Cerebellar cortex (tissue), 1 donor: Measurements from ENCODE around the gene CYP2R1.
A peak's percentile ranks its signal among the peaks of the same experiment; 100 is the strongest.
"Not testable (repeated sequence)": the region's sequence is repeated elsewhere in the genome, so short reads cannot be mapped to it uniquely, and the experiment has no call there.

Experiments
- DNase-seq: peaks from one replicate; pipeline ENCODE4 v3.0.0-alpha.2; 2015; ENCODE audit warnings: low spot score

Gene CYP2R1

GRCh38 chr11:14892577-14892976 lies 546 bp upstream of the CYP2R1 start:
- DNase-seq: no peak

- peak; percentile 86 for DNase-seq
These were observed 642 bp downstream of the CYP2R1 start for GRCh38 chr11:14891143-14892035.

- no peak for DNase-seq
These were observed 5.5 kb downstream of the CYP2R1 start for GRCh38 chr11:14886513-14886912.

GRCh38 chr11:14884667-14885273 lies 7.3 kb downstream of the CYP2R1 start:
- no peak for DNase-seq

- DNase-seq: not testable (repeated sequence)
These were observed 8.3 kb downstream of the CYP2R1 start for GRCh38 chr11:14883683-14884082.

GRCh38 chr11:14882196-14882595 lies 9.8 kb downstream of the CYP2R1 start:
- no peak for DNase-seq

- peak; percentile 48 for DNase-seq
These were observed 10.3 kb downstream of the CYP2R1 start for GRCh38 chr11:14881576-14882193.

- DNase-seq: no peak
These were observed 16.9 kb downstream of the CYP2R1 start for GRCh38 chr11:14875163-14875562.

- DNase-seq: no peak
These were observed 18.4 kb downstream of the CYP2R1 start for GRCh38 chr11:14873632-14874031.

- no peak for DNase-seq
These were observed 20.0 kb downstream of the CYP2R1 start for GRCh38 chr11:14872032-14872431.

- not testable (repeated sequence) for DNase-seq
These were observed 28.3 kb downstream of the CYP2R1 start for GRCh38 chr11:14863775-14864174.

GRCh38 chr11:14861680-14862079 lies 30.4 kb downstream of the CYP2R1 start:
- DNase-seq: no peak

GRCh38 chr11:14860511-14860910 lies 31.5 kb downstream of the CYP2R1 start:
- DNase-seq: no peak

- DNase-seq: no peak
These were observed 33.6 kb downstream of the CYP2R1 start for GRCh38 chr11:14858404-14858803.

GRCh38 chr11:14857621-14858020 lies 34.4 kb downstream of the CYP2R1 start:
- no peak for DNase-seq

GRCh38 chr11:14855890-14856289 lies 36.1 kb downstream of the CYP2R1 start:
- DNase-seq: no peak

- DNase-seq: no peak
These were observed 38.0 kb downstream of the CYP2R1 start for GRCh38 chr11:14854057-14854456.

GRCh38 chr11:14852571-14853177 lies 39.4 kb downstream of the CYP2R1 start:
- DNase-seq: no peak

GRCh38 chr11:14842002-14842401 lies 50.0 kb downstream of the CYP2R1 start:
- DNase-seq: no peak

- no peak for DNase-seq
These were observed 56.2 kb downstream of the CYP2R1 start for GRCh38 chr11:14835496-14836492.
